Inferior parietal cortex (tissue), 1 donor: ENCODE results near the gene MAN2C1.
"Not testable (repeated sequence)": the region's sequence is repeated elsewhere in the genome, so short reads cannot be mapped to it uniquely, and the experiment has no call there.

Source experiments
- DNase-seq: peaks from one replicate; pipeline ENCODE4 v3.0.0-alpha.2; 2016; ENCODE audit errors: extremely low spot score

Gene MAN2C1

DNA sequence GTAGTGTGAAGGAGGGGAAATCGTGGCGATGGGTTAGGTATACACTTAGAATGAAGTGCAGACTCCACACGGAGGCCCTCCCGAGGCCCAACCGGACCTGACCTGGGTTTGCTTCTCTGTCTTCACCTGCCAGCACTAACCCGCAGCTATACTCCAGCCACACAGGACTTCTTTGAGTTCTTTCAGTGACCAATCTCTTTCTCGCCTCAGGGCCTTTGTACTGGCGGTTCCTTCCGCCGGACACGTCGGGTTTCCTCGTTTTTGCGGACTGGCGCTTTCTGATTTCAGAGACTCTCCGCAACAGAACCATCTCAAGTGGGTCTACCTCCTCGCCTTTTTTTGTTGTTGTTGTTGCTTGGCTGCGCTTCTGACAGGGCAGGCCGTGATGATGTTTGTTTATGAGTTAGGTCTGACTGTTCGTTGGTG is 21.6 kb downstream of the MAN2C1 start, which contains the start of gene NEIL1:
Gene NEIL1, plus strand, starts transcription at position 244 of the 426 bp plus-strand sequence. CDS start 1,867 bp downstream, outside the sequence.
- DNase-seq: peak; percentile 41

DNA sequence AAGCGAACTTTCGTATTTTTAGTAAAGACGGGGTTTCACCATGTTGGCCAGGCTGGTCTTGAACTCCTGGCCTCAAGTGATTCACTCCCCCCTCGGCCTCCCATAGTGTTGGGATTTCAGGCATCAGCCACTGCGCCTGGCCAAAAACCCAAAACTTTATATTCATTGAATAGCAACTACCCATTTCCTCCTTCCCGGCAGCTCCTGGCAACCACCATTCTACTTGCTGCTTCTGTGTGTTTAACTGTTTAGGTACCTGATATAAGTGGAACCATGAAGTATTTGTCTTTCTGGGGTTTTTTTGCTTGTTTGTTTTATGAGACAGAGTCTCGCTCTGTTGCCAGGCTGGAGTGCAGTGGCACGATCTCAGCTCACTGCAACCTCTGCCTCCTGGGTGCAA is 24.5 kb downstream of the MAN2C1 start:
- not testable (repeated sequence) for DNase-seq

DNA sequence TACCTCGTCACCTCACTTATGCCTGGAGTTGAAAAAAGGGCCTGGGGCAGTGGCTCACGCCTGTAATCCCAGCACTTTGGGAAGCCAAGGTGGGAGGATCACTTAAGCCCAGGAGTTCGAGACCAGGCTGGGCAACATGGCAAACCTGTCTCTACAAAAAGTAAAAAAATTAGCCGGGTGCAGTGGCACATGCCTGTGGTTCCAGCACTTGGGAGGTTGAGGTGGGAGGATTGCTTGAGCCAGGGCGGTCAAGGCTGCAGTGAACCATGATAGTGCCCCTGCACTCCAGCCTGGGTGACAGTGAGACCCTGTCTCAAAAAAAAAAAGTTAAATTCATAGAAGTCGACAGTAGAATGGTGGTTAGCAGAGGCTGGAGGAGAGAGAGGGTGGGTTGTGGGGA is 26.2 kb downstream of the MAN2C1 start:
- no peak for DNase-seq

DNA sequence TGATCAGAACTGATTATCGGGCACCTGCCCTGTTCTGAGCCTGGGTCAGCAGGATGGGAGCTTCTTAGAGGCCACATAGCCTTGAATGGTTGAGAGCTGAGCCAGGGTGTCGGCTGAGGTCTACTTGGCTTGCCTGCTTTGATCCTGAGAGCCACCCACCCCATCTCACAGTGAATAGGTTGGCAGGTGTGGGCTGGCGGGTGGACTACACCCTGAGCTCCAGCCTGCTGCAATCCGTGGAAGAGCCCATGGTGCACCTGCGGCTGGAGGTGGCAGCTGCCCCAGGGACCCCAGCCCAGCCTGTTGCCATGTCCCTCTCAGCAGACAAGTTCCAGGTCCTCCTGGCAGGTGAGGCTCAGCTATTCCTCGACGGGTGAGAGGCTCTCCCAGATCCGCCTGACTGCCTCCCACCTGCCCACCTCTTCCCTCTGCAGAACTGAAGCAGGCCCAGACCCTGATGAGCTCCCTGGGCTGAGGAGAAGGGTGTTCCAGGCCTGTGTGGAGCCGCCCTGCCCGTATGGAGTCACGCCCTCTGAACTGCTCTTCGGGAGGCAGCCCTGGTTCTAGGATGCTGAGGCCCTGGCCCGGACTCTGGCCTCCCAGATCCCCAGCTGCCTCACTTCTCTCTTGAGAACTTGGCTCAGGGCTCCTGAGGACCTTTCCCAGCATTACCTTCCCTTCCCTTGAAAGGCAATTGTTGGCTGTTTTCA is 28.7 kb downstream of the MAN2C1 start:
- no peak for DNase-seq

DNA sequence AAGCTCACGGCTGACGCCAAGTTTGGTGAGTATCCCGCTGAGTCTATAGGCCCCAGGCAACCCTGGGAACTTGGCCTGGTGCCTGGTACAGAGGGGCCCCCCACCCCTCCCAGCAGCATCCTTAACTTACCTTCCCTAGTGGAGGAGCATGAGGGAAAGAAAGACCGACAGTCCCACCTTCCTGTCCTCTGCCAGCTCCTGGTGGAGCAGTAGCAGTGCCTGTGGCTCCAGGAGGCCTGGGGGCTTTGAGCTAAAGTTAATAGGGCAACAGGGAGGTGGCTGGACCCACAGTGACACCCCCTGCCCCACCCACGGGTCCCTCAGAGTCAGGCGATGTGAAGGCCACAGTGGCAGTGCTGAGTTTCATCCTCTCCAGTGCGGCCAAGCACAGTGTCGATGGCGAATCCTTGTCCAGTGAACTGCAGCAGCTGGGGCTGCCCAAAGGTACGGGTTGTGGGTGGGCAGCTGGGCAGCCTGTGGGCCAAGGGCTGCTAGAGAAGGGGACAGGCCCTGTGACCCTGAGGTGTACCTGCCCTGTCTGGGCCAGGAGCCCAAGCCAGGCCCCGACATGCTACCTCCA is 29.7 kb downstream of the MAN2C1 start:
- no peak for DNase-seq

DNA sequence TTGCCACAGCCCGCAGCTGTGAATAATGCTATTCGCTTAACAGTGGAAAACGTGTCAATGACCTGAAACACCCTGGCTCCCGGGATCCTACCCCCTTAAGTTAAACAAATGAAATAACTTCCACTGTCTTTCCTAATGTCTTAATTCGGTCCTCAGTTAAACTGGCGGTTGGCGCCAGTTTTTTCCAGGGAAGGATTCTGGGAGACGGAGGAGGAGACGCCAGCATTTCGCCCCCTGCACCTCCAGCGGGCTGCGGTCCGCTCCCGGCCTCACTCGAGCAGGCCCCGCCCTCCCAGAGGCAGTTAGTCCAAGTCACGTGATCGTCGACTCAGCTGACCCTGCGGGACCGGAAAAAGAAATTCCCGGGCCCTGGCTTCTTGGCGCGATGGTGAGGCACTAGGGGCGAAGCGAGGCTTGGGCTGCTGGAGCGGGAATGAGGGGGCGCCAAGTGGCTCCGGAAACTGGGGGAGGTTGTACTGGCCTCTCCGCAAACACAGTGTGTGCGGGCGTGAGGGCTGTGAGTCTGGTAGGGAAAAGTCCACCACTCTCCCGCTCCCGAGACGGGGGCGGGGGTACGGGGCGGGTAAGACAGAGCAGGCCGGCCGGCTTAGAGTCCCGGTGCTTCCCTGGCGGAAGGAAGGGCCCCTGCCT is 32.6 kb downstream of the MAN2C1 start, which contains the start of gene COMMD4:
Gene COMMD4, plus strand, starts transcription at position 359 of the 651 bp plus-strand sequence. Its CDS starts 27 bp downstream, at position 386.
- DNase-seq: peak; percentile 98

DNA sequence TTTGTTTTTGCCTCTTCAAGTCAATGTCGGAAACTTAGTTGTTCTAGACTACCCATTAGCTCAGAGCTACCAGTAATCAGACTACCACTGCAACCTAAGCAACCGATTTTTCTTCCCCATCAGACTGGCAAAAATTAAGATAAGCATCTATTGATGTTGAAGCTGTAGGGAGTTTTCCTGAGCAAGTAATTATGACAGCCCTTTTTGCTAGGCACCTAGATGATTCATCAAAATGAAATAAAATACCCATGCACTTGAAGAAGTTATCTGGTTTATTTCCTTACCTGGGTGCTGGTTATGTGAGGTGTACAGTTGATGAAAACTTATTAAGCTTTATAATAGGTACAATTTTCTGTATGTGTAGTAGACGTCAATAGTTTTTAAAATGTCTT is 33.1 kb downstream of the MAN2C1 start:
- DNase-seq: no peak

DNA sequence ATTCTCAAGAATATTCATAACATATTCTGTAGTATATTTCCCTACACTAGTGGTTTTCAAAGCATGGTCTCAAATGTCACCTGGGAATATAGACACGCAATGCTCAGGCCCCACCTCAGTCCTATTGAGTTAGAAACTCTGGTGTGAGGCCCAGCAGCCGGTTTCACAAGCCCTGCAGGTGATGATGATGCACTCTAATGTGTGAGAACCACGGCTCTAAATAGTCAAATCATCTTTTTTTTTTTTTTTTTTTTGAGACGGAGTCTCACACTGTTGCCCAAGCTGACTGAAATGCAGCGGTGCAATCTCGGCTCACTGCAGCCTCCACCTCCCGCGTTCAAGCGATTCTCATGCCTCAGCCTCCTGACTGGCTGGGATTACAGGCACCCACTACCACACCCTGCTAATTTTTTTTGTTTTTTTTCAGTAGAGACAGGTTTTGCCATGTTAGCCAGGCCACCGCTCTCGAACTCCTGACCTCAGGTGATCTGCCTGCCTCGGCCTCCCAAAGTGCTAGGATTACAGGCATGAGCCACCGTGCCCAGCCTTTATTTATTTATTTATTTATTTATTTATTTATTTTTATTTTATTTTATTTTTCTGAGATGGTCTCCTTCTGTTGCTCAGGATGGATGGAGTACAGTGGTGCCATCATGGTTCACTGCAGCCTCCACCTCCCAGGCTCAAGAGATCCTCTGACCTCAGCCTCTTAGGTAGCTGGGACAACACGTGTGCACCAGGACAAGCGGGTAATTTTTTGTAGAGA is 34.6 kb downstream of the MAN2C1 start:
- not testable (repeated sequence) for DNase-seq

DNA sequence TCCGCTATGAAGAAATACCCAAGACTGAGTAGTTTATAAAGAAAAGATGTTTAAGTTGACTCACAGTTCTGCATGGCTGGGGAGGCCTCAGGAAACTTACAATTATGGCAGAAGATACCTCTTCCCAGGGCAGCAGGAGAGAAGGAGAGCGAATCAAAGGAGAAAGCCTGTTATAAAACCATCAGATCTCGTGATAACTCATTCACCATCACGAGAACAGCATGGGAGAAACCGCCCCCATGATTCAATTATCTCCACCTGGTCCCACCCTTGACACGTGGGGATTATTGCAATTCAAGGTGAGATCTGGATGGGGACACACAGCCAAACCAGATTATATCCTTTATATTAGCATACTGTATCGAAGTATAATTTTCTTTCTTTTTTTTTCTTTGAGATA is 36.3 kb downstream of the MAN2C1 start:
- not testable (repeated sequence) for DNase-seq

DNA sequence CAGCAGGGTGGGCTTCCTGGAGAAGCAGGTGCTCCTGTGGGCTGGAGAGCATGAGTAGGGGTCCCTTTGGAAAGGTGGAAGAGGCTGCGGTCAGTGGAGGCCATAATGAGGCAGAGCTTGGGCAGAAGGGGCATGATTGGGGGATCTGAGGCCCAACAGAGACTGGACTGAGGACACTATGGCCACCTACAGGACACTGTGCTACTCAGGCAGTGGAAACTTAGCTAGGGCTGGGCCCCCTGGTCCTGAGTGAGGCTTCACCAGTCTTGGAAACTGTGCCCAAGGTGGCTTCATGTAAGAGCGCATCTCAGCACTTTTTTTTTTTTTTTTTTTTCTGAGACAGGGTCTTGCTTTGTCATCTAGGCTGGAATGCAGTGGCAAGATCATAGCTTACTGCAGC is 38.8 kb downstream of the MAN2C1 start:
- DNase-seq: no peak

DNA sequence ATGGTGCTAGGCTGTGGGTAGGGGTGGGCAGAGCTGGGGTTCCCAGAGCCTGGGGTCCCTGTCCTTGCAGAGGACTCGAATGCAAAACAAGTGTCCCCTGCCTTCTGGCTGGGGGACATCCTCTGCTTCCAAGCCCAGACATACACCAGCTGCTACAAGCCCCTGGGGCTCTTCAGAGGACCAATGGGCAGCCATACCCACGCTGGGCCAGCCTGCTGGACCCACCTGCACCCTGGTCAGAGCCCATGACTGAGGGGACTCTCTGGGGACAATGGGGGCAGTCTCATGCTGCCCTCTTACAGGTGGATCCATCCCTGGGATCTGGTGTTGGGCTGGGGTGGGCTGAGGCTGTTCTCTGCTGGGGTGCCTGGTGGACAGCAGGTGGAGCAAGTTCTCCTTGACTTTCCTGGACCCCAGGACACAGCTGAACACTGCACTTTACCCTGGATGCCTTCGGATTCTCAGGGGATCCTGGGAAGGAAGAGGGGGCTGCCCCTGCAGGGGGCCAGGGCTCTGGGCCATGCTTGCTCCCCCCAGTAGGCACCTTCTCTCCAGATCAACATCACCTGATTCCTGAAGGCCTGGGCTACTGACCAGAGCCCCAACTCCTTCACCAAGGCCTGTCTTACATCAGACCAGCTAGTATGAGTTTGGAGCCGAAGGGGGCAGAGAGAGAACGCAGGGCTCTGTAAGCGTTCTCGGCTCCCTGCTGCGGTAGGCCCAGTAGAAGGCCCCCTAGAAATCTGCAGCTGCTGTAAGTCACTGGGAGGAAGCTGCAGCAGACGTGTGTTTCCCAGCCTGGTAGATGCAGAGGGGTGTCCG is 39.7 kb downstream of the MAN2C1 start:
- no peak for DNase-seq

DNA sequence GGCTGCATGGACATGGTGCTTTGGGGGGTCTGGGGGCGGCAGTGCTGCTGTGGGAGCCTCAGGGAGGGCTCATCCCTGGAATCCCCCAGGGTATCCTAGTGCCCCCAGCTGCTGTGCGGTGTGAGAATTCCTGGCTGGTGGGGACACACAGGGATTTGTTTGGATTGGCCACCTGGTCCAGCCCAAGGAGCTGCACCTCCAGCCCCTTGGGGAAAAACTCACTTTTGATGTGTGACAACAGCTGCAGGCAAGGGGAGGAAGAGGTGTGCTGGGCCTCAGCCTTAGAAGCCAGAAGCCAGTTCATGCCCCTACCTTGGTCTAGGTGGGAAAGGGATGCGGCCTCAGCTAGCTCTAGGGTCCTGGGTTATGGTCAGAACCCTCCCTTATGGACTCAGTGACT is 40.9 kb downstream of the MAN2C1 start:
- no peak for DNase-seq

DNA sequence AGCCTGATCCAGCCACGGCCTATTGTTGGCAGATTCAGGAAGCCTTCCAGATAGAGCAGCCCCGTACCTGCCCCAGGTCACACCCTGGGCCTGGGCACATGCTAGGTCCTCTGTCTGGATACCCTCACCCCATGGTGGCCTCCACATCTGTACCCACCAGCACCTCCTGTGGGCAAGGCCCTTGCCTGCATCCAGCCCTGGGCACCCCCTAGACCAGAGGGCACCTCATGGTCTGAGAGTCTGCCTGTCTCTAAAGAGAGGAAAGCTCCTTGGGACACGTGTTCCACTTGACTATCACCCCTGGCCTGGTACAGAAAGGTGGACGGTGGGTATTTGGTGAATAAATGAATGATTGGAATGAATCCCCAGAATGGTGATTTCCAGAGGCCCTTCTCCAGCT is 41.4 kb downstream of the MAN2C1 start:
- no peak for DNase-seq

DNA sequence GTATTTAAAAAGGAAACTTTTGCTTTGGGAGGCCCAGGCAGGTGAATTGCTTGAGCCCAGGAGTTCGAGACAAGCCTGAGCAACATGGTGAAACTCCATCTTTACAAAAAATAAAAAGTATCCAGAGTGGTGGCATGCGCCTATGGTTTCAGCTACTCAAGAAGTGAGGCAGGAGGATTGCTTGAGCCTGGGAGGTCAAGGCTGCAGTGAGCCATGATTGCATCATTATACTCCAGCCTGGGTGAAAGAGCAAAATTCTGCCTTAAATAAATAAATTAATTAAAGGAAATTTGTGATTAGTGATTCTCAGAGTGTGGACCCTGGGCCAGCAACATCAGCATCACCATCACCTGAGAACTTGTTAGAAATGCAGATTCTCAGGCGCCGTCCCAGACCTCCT is 42.5 kb downstream of the MAN2C1 start:
- DNase-seq: no peak

DNA sequence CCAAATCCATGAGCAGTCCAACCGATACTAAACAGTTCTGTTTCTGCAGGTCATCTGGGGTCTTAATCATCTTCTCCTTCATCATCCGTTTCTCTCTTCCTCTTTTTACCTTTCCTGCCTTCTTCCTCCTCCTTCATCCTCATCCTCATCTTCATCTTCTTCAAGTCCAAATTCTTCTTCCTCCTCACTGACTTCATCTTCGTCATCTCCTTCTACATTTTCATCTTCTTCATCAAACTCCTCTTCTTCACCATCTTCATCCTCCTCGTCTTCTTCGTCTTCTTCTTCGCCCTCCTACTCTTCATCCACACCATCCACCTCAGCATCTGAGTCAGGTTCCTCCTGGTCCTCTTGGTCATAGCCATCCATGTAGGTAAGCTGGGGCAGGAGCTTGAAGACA is 46.7 kb downstream of the MAN2C1 start:
- DNase-seq: no peak

DNA sequence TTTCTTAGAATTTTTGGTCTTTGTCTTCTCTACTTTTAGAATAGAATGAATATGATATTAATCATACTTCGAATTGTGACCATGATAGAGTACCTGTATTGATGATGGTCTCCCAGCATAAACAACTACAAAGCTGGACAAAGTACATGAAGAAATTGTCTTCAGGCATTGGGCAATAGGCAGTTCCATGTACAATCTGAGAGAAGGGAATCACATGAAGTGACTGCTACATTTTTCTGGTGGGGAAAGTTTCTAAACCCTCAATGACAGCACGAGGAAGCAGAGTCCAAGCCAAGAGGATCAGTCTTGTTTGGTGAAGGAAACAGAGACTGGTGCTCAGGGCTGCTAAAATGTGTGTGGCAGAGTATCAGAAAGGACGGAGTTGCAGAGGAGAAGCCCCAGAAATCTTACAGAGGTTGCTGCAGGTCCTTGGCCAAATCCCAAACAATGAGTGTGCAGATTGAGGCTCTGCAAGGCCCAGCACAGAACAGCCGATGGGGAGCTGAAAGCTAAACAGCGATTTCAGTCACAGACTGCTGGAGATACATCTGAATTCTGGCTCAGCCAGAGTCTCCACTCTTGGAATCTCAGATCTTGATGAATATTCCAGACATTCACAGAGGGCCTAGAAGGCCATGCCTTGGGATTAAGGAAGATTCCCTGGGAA is 49.0 kb downstream of the MAN2C1 start:
- DNase-seq: not testable (repeated sequence)

DNA sequence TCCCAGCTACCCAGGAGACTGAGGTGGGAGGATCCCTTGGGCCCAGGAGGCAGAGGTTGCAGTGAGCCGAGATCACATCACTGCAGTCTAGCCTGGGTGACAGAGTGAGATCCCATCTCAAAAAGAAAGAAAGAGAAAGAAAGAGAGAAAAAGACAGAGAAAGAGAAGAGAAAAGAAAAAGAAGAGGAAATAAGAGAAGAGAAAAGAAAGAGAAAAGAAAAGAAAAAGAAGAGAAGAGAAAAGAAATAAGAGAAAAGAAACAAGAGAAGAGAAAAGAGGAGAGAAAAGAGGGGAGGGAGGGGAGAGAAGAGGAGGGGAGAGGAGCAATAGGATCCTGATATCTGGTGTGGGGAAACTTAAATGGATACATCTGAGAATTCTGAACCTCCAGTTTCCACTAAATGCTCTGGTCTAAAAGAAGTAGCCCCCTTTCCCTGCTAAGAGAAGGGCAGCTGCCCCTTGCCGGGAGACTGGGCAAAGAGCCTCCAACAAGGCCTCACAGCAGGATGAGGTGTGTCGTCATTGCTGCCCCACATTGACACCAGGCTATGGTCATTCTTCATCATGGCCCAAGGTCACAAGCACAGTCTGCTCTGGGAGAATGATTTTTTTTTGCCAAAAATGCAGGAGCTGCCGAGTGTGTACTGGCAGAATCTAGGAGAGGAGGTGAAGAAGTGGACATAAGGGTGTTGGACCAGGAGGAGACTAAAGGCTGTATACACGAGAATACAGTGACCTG is 53.7 kb downstream of the MAN2C1 start:
- no peak for DNase-seq

DNA sequence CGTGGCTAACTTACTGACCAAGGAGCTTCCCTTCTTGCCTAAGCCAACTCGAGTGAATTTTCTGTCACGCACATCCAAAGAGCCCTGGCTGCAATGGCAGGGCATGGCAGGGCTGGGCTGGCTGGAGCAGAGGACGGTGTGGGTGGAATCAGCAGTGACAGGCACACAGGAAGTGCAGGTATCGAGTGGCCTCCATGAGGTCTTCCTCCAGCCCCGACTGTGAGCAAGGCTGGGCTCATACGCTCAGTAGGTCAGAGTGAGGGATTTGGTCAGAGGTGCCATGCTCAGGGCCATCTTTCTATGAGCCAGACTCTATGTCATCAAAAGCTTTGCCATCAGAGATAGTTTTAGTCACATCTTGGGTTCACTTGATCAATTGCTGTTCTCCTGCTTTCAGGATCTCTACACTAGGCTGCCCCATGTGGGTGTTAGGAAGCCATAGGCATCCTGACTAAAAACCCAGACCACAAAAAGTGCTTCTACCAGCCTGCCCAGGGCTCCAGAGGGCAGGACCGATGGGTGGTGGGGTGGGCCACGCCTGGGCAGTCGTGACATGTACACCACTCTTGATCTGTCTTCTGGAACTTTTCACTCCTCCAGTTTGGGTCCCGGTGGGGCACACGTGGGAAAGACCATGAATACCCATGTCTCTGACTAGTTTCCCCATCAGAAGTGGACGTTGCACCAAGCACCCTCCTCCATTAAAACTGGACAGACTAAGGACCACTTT is 55.1 kb downstream of the MAN2C1 start:
- no peak for DNase-seq

DNA sequence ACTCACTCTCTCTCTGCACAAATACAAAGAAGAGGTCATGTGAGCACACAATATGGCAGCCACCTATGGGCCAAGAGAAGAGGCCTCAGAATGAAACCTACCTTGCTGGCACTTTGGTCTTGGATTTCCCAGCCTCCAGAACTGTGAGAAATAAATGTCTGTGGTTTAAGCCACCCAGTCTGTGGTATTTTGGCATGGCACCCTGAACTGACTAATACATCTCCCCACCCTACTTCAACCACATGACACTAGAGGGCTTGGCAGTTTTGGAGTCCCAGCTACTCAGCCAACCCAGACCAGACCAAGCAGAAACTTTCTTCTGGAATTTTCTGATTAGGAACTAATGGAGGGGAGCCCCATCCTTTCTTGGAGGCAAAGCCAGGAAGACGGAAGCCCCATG is 55.9 kb downstream of the MAN2C1 start:
- not testable (repeated sequence) for DNase-seq
